ENCODE measurements around the gene CCDC149.

Gene CCDC149

GRCh38 chr4:24877868-24878635 is 34.8 kb downstream of the CCDC149 start:
- DNase-seq, result no peak

- no peak for DNase-seq
Measured at GRCh38 chr4:24876431-24876830, 36.4 kb downstream of the CCDC149 start.

- no peak for DNase-seq
Measured at GRCh38 chr4:24872720-24873119, 40.1 kb downstream of the CCDC149 start.

GRCh38 chr4:24871210-24871609 is 41.6 kb downstream of the CCDC149 start:
- DNase-seq, result no peak

GRCh38 chr4:24867766-24868296 is 45.0 kb downstream of the CCDC149 start:
- DNase-seq, result no peak

GRCh38 chr4:24867251-24867650 is 45.6 kb downstream of the CCDC149 start:
- DNase-seq, result no peak

GRCh38 chr4:24865401-24865800 is 47.4 kb downstream of the CCDC149 start:
- DNase-seq, result no peak

GRCh38 chr4:24863799-24864198 is 49.0 kb downstream of the CCDC149 start:
- no peak for DNase-seq

GRCh38 chr4:24862073-24862751 is 50.6 kb downstream of the CCDC149 start:
- DNase-seq, result no peak

GRCh38 chr4:24858550-24858949 is 54.3 kb downstream of the CCDC149 start:
- DNase-seq, result no peak

GRCh38 chr4:24858026-24858425 is 54.8 kb downstream of the CCDC149 start:
- DNase-seq, result no peak

GRCh38 chr4:24856586-24856985 is 56.3 kb downstream of the CCDC149 start:
- no peak for DNase-seq

GRCh38 chr4:24855741-24856140 is 57.1 kb downstream of the CCDC149 start:
- DNase-seq, result no peak

GRCh38 chr4:24853142-24853541 is 59.7 kb downstream of the CCDC149 start:
- no peak for DNase-seq

- no peak for DNase-seq
Measured at GRCh38 chr4:24850674-24851073, 62.2 kb downstream of the CCDC149 start.

- DNase-seq, result no peak
Measured at GRCh38 chr4:24849756-24850155, 63.1 kb downstream of the CCDC149 start.

- DNase-seq, result no peak
Measured at GRCh38 chr4:24849351-24849750, 63.5 kb downstream of the CCDC149 start.

GRCh38 chr4:24846716-24847115 is 66.1 kb downstream of the CCDC149 start:
- DNase-seq, result no peak

- no peak for DNase-seq
Measured at GRCh38 chr4:24845902-24846301, 66.9 kb downstream of the CCDC149 start.

GRCh38 chr4:24845132-24845531 is 67.7 kb downstream of the CCDC149 start:
- no peak for DNase-seq

GRCh38 chr4:24843096-24843495 is 69.7 kb downstream of the CCDC149 start:
- DNase-seq, result no peak

- DNase-seq, result no peak
Measured at GRCh38 chr4:24842356-24842755, 70.5 kb downstream of the CCDC149 start.

GRCh38 chr4:24840826-24841543 is 71.9 kb downstream of the CCDC149 start:
- DNase-seq, result no peak

- DNase-seq, result no peak
Measured at GRCh38 chr4:24840362-24840761, 72.5 kb downstream of the CCDC149 start.

All from NCI-H1105 (cell line).